OCI-LY3 (cell line): Measurements from ENCODE around the gene ITGBL1.

Source experiments
- H2AFZ ChIP-seq: fragments of 200-600, 300-600 bp; shearing (Covaris generic); 2 replicates; pipeline ENCODE4 v1.6.0; 2014; ENCODE audit warnings: antibody characterized with exemption, low read depth, low read length
- H3K27ac ChIP-seq: fragments of 200-600, 300-600 bp; sonication (generic); 2 replicates; pipeline ENCODE4 v1.5.1; 2014; ENCODE audit warnings: mild to moderate bottlenecking, low read length, moderate library complexity, mixed read lengths
- H3K27me3 ChIP-seq: fragments of 200-600, 300-600 bp; sonication (generic); 2 replicates; pipeline ENCODE4 v1.6.1; 2014; ENCODE audit warnings: low read depth, low read length, mixed read lengths
- H3K36me3 ChIP-seq: fragments of 200-600, 300-600 bp; sonication (generic); replicated peaks from 2 replicates; pipeline ENCODE3; 2014; ENCODE audit warnings: low read depth, low read length, mixed read lengths
- H3K4me1 ChIP-seq: fragments of 300-600, 200-600 bp; sonication (generic); 2 replicates; pipeline ENCODE4 v1.6.1; 2014; ENCODE audit warnings: low read length, mixed read lengths
- H3K4me2 ChIP-seq: fragments of 200-600, 300-600 bp; sonication (generic); 2 replicates; pipeline ENCODE4 v1.6.1; 2014; ENCODE audit warnings: low read length, mixed read lengths
- H3K4me3 ChIP-seq: fragments of 300-600, 200-600 bp; sonication (generic); 2 replicates; pipeline ENCODE4 v1.5.1; 2014; ENCODE audit warnings: antibody characterized with exemption, mild to moderate bottlenecking, low read length, moderate library complexity
- H3K79me2 ChIP-seq: fragments of 300-600, 200-600 bp; shearing (Covaris generic); 2 replicates; pipeline ENCODE4 v1.6.1; 2014; ENCODE audit warnings: mild to moderate bottlenecking, low read length, mixed read lengths
- H3K9ac ChIP-seq: fragments of 300-600, 200-600 bp; shearing (Covaris generic); 2 replicates; pipeline ENCODE4 v1.6.0; 2014; ENCODE audit warnings: mild to moderate bottlenecking, low read length, moderate library complexity
- H3K9me3 ChIP-seq: fragments of 200-600, 300-600 bp; shearing (Covaris generic); 2 replicates; pipeline ENCODE4 v1.6.1; 2014; ENCODE audit warnings: low read length, mixed read lengths; ENCODE audit not compliant: insufficient read depth
- H4K20me1 ChIP-seq: fragments of 200-600, 300-600 bp; sonication (generic); 2 replicates; pipeline ENCODE4 v1.6.1; 2016; ENCODE audit warnings: low read length, mixed read lengths; ENCODE audit not compliant: insufficient read depth
- CTCF ChIP-seq: fragments of 200-600, 300-600 bp; sonication (generic); IDR thresholded peaks from 2 replicates; pipeline ENCODE4 v1.5.1; 2014; ENCODE audit warnings: antibody characterized with exemption, low read length, low read depth
- EZH2phosphoT487 ChIP-seq: fragments of 200-600 bp; shearing (Covaris generic); IDR thresholded peaks from 2 replicates; pipeline ENCODE4 v1.6.1; 2018; ENCODE audit warnings: antibody characterized with exemption, mixed run types, low read depth

ITGBL1 gene

GRCh38 chr13:101576977-101577376, 124.5 kb downstream of the ITGBL1 start:
- Histone ChIP-seq H3K9me3 (no peaks in the 10 kb centered on the region), H3K27me3 (no peaks in the 10 kb centered on the region), H3K4me3 (no peak overlapping the region), H4K20me1 (no peaks in the 10 kb centered on the region), H2AFZ (no peak overlapping the region), H3K27ac (no peak overlapping the region), H3K36me3 (no peaks in the 10 kb centered on the region), H3K9ac (no peak overlapping the region), H3K4me1 (no peaks in the 10 kb centered on the region), H3K4me2 (no peak overlapping the region), H3K79me2 (no peaks in the 10 kb centered on the region)
- TF ChIP-seq EZH2phosphoT487 (no peak), CTCF (no peak)

- H3K36me3 ChIP-seq = no peaks in the 10 kb centered on the region
- TF ChIP-seq CTCF = no peak
- TF ChIP-seq EZH2phosphoT487 = no peak
- no peak overlapping the region for H2AFZ ChIP-seq
- H3K9me3 ChIP-seq = no peaks in the 10 kb centered on the region
- H3K9ac ChIP-seq = no peak overlapping the region
- no peak overlapping the region for H3K27ac ChIP-seq
- no peak overlapping the region for H3K4me3 ChIP-seq
- no peak overlapping the region for H3K4me2 ChIP-seq
- H3K79me2 ChIP-seq = no peaks in the 10 kb centered on the region
- no peaks in the 10 kb centered on the region for H3K4me1 ChIP-seq
- H4K20me1 ChIP-seq = no peaks in the 10 kb centered on the region
- no peaks in the 10 kb centered on the region for H3K27me3 ChIP-seq
These were observed 126.9 kb downstream of the ITGBL1 start for GRCh38 chr13:101579281-101579802.

- TF ChIP-seq CTCF (no peak), EZH2phosphoT487 (no peak)
- H2AFZ ChIP-seq = no peak overlapping the region
These were observed 131.9 kb downstream of the ITGBL1 start for GRCh38 chr13:101584331-101584730.

GRCh38 chr13:101590479-101590878, 138.0 kb downstream of the ITGBL1 start:
- no peaks in the 10 kb centered on the region for H3K36me3 ChIP-seq
- H3K4me3 ChIP-seq = no peak overlapping the region
- H3K79me2 ChIP-seq = no peaks in the 10 kb centered on the region
- no peak overlapping the region for H2AFZ ChIP-seq
- H3K4me2 ChIP-seq = no peak overlapping the region
- no peak overlapping the region for H3K9ac ChIP-seq
- no peak for TF ChIP-seq CTCF
- TF ChIP-seq EZH2phosphoT487 = no peak
- H3K27me3 ChIP-seq = no peaks in the 10 kb centered on the region
- 0 out of 2 replicates have a peak, but pooled peaks cover 4% of the 10 kb centered on the region for H3K4me1 ChIP-seq
- H3K9me3 ChIP-seq = no peaks in the 10 kb centered on the region
- no peaks in the 10 kb centered on the region for H4K20me1 ChIP-seq
- no peak overlapping the region for H3K27ac ChIP-seq

More at GRCh38 chr13:101584331-101584730, 131.9 kb downstream of the ITGBL1 start:
- Histone ChIP-seq H4K20me1 (no peaks in the 10 kb centered on the region), H3K79me2 (no peaks in the 10 kb centered on the region), H3K4me3 (no peak overlapping the region), H3K36me3 (no peaks in the 10 kb centered on the region), H3K9ac (no peak overlapping the region), H3K9me3 (no peaks in the 10 kb centered on the region), H3K4me1 (no peaks in the 10 kb centered on the region), H3K4me2 (no peak overlapping the region), H3K27me3 (no peaks in the 10 kb centered on the region), H3K27ac (no peak overlapping the region)
